Lower leg skin (tissue), 3 donors: ENCODE results near the gene CIART.

Source experiments
- CTCF ChIP-seq, 3 donors: fragments of 450-650 bp; IDR thresholded peaks; one replicate each; pipeline ENCODE4 v1.5.1; 2016; ENCODE audit warnings: antibody characterized with exemption in 3 of 3, mild to moderate bottlenecking in 3 of 3, moderate library complexity in 2 of 3
- POLR2A ChIP-seq, 2 donors: fragments of 450-650 bp; IDR thresholded peaks; one replicate each; pipeline ENCODE4 v1.6.1; 2016 to 2017; ENCODE audit warnings: antibody characterized with exemption in 2 of 2, mild to moderate bottlenecking in 1 of 2, moderate library complexity in 1 of 2

GRCh38 chr1:150268705-150269403 lies 13.5 kb upstream of the CIART start, which contains the start of gene APH1A:
- no peak for TF ChIP-seq CTCF (IDR thresholded peaks at IDR 0.05)
- TF ChIP-seq POLR2A (IDR thresholded peaks at IDR 0.05) = no peak
